ENCODE measurements around the gene LSR.

- no peak for TF ChIP-seq CTCF (IDR thresholded peaks at IDR 0.05)
- no peak for TF ChIP-seq POLR2A (IDR thresholded peaks at IDR 0.05)
These were observed 35.6 kb downstream of the LSR start for GRCh38 chr19:35284153-35285094.
